Measurements from ENCODE around the gene TEDDM1.

GRCh38 chr1:182438326-182438725, 37.9 kb upstream of the TEDDM1 start:
- TF ChIP-seq, protein P1, sequence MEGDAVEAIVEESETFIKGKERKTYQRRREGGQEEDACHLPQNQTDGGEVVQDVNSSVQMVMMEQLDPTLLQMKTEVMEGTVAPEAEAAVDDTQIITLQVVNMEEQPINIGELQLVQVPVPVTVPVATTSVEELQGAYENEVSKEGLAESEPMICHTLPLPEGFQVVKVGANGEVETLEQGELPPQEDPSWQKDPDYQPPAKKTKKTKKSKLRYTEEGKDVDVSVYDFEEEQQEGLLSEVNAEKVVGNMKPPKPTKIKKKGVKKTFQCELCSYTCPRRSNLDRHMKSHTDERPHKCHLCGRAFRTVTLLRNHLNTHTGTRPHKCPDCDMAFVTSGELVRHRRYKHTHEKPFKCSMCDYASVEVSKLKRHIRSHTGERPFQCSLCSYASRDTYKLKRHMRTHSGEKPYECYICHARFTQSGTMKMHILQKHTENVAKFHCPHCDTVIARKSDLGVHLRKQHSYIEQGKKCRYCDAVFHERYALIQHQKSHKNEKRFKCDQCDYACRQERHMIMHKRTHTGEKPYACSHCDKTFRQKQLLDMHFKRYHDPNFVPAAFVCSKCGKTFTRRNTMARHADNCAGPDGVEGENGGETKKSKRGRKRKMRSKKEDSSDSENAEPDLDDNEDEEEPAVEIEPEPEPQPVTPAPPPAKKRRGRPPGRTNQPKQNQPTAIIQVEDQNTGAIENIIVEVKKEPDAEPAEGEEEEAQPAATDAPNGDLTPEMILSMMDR (IDR thresholded peaks at IDR 0.05 in 2 of 3, conservative IDR thresholded peaks at IDR 0.05 in 1 of 3; ENCODE audit: control insufficient read depth in 2 of 3, extremely low read depth in 1 of 3, insufficient read depth in 1 of 3, low read depth in 3 of 3, low read length in 3 of 3) = no peak
- no peak for TF ChIP-seq TCF12 (IDR thresholded peaks at IDR 0.05; ENCODE audit: low read depth, low read length)
- no peak for TF ChIP-seq MTA3 (IDR thresholded peaks at IDR 0.05; ENCODE audit: borderline replicate concordance, low read length)
- no peak for TF ChIP-seq EP300 (IDR thresholded peaks at IDR 0.05; ENCODE audit: borderline replicate concordance in 1 of 2, control insufficient read depth in 1 of 2, low read depth in 2 of 2, low read length in 2 of 2)
- no peak for TF ChIP-seq RELA (IDR thresholded peaks at IDR 0.05; ENCODE audit: borderline replicate concordance, partially characterized antibody)
- no peak for TF ChIP-seq PAX8 (IDR thresholded peaks at IDR 0.05)
- no peak for TF ChIP-seq DPF2 (IDR thresholded peaks at IDR 0.05)
